DMS 273 (cell line): ENCODE measurements around the gene MRPL55.

Experiments used
- DNase-seq: peaks from one replicate; lab custom pipeline; 2025; ENCODE audit not compliant: unreplicated experiment; lab: John Stamatoyannopoulos, UW

MRPL55 gene

GRCh38 chr1:228148196-228148861, 39.2 kb upstream of the MRPL55 start:
- DNase-seq, result peak; percentile 33

DNA sequence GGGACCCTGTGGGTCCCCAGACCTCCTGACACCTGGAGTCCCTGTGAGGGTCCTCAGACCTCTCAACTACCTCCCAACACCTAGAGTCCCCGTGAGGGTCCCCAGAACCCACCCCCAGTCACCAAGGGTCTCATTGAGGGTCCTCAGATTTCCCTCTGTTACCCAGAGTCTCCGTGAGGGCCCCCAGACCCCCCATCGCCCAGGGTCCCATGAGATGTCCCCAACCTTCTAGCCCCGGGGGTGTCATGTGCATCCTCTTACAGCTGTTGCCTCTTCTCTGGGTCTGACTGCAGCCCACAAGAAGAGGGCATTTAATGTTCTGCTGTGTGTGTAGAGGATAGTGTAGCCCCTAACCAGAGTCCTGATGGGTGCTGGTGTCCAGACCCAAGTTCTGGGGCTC, 38.7 kb upstream of the MRPL55 start:
- no peak for DNase-seq

DNA sequence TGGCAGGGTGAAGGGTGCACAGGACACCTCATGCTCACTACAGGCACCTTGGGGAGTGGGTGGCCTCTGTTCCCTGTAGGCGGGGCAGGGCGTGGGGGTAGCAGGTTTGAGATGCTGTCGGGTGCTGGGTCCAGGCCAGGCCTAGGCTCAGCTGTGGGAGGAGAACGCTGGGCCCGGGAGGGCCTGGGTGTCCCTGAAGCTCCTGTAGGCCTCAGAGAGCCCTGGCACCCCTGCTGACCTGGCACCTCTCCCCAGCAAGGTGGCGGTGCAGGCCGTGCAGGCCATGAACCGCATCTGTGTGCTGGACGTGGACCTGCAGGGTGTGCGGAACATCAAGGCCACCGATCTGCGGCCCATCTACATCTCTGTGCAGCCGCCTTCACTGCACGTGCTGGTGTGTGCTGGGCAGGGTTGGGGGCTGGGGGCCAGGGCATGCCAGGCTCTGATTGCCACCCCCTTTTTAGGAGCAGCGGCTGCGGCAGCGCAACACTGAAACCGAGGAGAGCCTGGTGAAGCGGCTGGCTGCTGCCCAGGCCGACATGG, 38.1 kb upstream of the MRPL55 start:
- no peak for DNase-seq

- DNase-seq, result no peak
Measured at GRCh38 chr1:228146417-228147150, 37.5 kb upstream of the MRPL55 start.

DNA sequence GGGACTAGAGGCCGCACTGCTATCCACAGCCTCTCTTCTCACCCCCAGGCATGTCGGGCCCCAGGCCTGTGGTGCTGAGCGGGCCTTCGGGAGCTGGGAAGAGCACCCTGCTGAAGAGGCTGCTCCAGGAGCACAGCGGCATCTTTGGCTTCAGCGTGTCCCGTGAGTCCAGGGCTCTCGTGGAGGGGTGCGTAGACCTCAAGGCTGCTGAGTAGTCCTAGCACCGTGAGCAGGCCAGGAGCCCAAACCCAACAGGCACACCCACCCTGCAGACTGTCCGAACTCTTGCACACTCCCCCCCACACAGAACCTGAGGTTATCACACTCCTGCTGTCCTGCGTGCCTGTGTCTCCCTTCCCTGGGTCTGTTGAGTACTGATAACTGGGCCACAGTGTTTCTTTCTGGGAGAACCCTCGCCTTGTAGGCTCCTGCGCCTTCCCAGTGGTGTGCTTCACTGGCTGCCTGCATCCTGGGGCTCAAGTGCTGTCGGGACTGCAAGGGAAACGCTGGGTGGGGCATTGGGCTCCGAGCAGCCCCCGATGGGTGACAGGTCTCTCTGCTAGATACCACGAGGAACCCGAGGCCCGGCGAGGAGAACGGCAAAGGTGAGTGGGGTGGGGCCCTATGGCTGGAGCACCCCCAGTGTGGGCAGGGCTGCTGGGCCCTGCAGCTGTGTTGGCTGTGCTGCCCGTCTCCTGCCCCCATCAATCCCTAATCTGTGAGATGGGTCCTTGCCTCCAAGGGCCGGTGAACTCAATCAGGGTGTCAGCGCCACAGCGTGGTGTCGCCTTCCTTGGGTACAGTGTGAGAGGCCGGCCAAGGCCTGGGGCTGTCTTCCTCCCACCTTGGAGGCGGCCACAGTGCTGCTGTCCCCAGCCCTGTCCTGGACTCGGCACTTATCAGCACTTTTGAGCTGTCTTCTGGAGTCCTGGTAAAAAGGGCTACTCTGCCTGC, 36.6 kb upstream of the MRPL55 start:
- no peak for DNase-seq

DNA sequence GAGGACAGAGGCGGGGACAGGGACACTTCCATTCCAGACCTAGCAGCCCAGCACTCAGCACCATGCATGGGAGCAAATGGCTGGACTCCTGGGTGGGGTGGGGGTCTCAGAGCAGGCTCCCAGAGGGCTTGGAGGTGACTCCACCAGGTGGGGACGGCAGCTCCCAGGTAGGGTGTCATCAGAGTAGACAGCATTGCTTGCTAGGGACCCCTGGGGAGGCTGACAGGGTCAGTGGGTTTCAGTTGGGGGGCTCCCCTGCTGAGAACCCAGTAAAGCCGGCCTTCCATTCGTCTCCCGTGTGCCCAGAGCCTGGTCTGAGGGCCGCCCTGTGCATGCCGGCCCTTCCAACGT, 35.9 kb upstream of the MRPL55 start:
- no peak for DNase-seq

DNA sequence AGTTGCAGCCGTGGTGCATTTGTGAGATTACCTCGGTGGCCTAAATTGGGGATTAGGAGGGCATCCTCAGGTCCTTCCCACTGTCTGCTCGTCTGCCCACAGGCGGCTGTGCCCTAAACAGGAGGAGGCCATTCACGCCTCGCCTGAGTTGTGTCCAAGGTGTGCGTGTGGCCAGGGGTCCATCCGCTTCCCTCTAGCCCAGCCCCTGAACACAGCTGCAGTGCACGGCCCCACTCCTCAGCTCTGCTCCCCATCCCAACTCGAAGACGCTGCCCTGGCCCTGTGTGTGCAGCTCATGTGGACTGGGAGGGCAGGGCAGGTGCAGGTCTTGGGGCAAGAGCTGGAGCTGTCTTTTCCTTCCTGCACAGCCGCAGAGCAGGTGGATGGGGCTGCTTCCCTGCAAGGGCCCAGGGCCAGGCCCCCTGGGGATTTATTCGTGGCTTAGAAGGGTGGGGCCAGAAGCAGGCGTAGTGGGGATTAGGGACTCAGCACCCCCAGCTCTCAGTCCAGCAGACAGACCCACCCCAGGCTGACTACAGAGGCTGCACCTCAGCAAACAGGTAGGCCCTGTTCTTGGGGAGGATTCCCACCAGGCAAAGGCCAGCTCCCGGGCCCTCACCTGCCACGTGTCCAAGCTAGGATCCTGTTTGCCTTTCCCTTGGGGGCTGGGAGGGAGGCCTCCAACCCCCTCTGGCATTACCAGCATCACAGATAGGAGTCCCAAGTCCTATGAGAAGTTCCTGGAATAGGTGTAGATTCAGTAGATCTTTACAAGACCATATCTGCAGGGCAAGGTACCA, 35.3 kb upstream of the MRPL55 start:
- DNase-seq, result no peak

DNA sequence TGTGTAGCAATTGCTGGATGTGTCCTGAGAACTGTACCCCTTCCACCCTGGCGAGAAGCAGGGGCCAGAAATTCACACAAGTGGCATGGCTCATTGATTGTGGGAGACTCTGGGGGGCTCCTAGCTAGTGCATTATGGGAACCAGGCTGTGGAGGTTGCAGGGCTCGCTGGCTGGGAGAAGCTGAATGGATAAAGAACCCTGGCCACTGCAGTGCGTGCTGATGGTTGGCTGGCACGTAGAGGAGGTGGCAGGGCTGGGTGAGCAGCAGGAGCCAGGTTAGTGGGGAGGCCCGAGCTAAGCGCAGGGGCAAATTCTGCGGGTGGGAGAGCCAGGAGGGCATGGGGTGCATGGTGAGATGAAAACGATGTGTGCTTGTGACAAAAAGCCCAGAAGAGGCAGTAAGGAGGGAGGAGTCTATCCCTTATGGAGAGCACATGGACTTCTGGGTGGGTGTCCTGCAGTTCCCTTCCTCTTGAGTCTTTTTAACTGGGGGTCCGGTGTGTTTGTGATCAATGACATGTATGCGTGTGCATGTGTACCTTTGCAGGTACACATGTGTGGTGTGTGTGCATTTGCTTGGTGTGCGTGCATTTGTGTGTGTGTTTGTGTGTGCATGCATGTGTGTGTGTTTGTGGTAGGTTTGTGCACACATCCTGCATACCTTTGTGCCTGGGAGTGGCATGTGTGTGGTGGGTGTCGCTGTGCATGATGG, 34.5 kb upstream of the MRPL55 start:
- DNase-seq, result no peak

- peak; percentile 69 for DNase-seq
Measured at GRCh38 chr1:228142701-228143136, 33.6 kb upstream of the MRPL55 start.

DNA sequence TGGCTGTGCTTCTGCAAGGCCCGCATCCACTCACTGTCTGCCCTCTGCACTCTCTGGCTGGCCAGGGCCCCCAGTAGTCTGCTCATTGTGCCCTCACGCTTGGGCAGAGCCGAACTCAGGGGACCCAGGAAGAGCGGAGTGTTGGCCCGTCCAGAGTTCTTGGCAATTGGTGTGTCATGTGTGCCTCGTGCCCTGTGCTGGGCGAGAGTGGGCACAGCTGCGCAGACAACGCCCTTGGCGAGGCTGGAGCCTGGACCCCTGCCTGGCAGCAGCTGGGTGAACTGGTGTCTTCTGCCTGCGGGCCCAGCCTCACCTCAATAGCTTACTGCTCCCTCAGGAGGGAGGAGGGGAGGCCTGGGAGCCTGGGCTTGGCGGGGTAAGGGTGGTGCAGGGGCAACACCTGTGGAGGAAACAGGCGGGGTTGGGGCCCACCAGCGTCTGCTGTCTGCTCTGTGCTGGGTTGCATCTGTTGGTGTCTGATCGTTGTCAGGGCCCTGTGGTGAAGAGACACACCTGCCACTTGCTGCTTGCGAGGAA, 33.1 kb upstream of the MRPL55 start:
- no peak for DNase-seq

GRCh38 chr1:228141226-228142044, 32.3 kb upstream of the MRPL55 start:
- DNase-seq, result peak; percentile 56

DNA sequence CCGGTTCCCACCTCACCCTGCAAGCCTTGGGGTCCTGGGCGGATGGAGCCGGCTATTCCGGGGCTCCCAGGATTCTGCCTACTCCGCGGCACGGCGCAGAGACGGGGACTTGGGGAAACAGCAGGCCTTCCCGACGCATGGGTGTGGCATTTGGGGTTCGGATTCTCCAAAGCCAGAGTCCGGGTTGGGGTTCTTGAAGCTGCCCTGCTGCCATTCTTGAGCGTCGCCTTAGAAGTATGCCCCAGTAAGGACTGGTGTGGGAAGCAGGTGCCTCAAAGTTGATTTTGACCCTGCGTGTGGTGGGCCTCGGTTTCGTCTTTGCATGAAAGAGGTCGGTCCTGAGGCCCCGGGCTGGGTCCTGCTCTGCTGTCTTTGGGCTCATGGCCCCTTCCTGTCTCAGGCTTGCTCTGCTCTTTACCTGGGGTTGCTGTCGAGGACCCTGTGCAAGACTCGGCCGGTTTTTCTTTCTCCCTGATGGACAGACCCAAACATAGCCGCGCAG, 31.7 kb upstream of the MRPL55 start:
- DNase-seq, result no peak

DNA sequence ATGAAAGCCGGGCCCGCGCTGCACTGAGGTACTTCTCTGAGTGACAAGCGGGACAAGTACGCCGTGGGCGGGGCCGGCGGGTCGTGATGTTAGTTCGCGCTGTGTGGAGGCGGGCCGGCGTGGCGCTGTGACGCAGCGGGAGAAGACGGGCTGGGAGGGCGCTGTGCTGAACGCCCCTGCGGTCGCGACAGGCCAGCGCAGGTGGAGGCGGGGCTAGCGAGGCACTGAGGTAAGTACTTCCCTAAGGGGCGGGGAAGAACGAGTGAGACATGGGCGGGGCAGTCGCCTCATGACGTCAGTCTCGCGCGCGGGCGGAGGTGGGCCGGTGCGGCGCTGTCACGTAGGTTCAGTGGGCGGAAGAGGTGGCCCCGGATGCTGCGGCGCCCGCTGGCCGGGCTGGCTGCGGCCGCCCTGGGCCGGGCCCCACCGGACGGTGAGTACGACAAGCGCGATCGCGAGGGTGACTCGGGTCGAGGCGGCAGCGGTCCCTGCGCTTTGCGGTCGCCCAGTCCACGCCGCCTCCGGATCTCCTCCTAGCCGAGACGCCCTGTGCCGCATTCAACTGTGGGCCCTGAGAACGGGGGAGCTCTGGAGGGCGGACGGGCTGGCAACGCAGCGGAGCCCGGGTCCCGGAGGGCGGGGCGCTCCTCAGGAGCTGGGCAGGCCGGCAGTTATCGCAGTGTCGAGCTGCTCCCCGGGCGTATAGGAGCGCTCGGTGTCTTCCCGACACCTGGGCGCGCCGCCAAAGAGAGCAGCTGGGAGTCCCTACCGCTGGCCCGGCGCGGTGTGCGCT, 31.0 kb upstream of the MRPL55 start, which contains the start of gene GUK1:
Gene GUK1 (plus strand): TSS at position 349 of the 793 bp plus-strand sequence. CDS start 24 bp downstream, at position 373.
- peak; percentile 100 for DNase-seq

GRCh38 chr1:228139406-228139930, 30.4 kb upstream of the MRPL55 start:
- no peak for DNase-seq

DNA sequence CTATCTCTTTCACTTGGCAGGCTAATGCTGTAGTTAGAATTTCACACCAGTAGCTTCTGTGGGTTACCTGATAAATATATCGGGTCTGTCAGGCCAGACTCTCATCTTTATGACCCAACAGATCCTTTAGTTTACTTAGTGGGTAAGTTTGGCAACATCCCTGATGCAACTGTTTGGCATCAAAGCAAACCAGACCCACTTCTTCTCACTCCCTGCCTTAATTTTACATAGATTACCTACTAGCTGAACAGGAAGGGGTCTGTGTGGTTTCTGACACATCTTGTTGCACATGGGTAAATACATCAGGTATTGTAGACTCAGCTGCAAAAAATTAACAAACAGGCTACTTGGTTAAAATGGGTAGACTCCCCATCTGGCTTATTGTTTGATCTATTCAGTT, 27.8 kb upstream of the MRPL55 start:
- DNase-seq, result no peak

GRCh38 chr1:228134591-228134990, 25.5 kb upstream of the MRPL55 start:
- DNase-seq, result no peak

DNA sequence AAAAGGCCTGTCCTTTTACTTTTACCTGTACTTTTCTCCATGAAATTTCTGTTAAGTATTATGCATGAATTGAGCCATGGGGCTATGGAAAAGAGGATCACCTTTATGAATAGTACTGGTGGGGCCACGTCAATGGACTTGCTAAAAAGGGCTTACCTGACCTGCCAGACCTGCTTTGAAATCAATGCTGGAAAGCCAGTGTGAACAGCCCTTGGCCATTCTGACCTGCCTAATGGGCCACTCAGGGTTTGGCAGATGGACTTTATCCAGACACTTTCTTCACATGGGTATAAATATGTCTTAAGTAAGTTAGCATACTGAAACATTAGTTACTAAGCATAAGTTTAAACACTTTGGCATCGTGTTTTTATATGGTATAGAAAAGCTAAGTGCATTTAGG, 22.7 kb upstream of the MRPL55 start:
- no peak for DNase-seq
